IPS-15b (cell line): ENCODE data around the gene HOMER2.
"Not testable (repeated sequence)": the region's sequence is repeated elsewhere in the genome, so short reads cannot be mapped to it uniquely, and the experiment has no call there.

Experiments used
- H3K27me3 ChIP-seq: one replicate; pipeline ENCODE4 v1.6.1; 2013; ENCODE audit warnings: low read length; ENCODE audit not compliant: control insufficient read depth, insufficient read depth
- H3K36me3 ChIP-seq: one replicate; pipeline ENCODE4 v1.6.1; 2013; ENCODE audit warnings: low read length; ENCODE audit not compliant: control insufficient read depth, insufficient read depth
- H3K4me1 ChIP-seq: one replicate; pipeline ENCODE4 v1.6.1; 2013; ENCODE audit warnings: mild to moderate bottlenecking, low read length; ENCODE audit not compliant: control insufficient read depth, insufficient read depth
- H3K4me3 ChIP-seq: one replicate; pipeline ENCODE4 v1.5.1; 2013; ENCODE audit warnings: low read depth, low read length
- H3K9ac ChIP-seq: one replicate; pipeline ENCODE4 v1.6.1; 2013; ENCODE audit warnings: low read depth, mild to moderate bottlenecking, low read length
- H3K9me3 ChIP-seq: one replicate; pipeline ENCODE4 v1.6.1; 2013; ENCODE audit warnings: mild to moderate bottlenecking, low read length; ENCODE audit not compliant: control insufficient read depth, insufficient read depth

HOMER2 gene

GRCh38 chr15:82943176-82943575 is 9.3 kb downstream of the HOMER2 start:
- Histone ChIP-seq H3K36me3 (no peaks in the 10 kb centered on the region), H3K9me3 (no peaks in the 10 kb centered on the region), H3K4me1 (no peaks in the 10 kb centered on the region), H3K27me3 (no peaks in the 10 kb centered on the region), H3K4me3 (no peak overlapping the region), H3K9ac (no peak overlapping the region)

DNA sequence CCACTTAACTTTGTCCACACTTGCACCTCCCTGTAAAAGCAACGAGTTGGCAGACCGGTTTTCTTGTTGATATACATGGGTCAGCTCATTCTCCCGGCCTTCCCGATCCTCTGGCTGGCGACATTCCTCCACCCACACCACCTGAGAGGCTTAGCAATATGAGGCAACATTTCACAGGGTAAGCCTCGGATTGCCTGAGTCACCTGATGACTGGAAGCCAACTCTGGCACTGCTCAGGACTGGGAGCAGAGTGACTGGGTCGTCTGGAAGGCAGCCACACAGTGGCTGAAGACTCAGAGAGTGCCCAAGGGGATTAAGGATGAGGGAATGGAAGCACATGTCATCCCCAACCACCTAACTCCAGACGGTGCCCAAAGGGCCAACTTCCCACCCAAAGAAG is 9.8 kb downstream of the HOMER2 start:
- no peaks in the 10 kb centered on the region for H3K4me1 ChIP-seq
- H3K9me3 ChIP-seq: no peaks in the 10 kb centered on the region
- H3K27me3 ChIP-seq: no peaks in the 10 kb centered on the region
- no peaks in the 10 kb centered on the region for H3K36me3 ChIP-seq
- no peak overlapping the region for H3K4me3 ChIP-seq
- no peak overlapping the region for H3K9ac ChIP-seq

DNA sequence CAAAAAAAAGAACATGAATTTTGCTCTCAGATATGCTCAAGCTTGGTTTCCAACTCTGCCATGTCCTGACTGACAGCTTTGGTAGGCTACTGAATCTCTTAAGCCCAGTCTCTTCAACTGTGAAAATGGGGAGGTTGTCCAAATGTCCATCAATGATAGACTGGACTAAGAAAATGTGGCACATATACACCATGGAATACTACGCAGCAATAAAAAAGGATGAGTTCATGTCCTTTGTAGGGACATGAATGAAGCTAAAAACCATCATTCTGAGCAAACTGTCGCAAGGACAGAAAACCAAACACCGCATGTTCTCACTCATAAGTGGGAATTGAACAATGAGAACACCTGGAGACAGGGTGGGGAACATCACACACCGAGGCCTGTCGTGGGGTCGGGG is 12.8 kb downstream of the HOMER2 start:
- H3K9me3 ChIP-seq, H3K27me3 ChIP-seq, H3K36me3 ChIP-seq, H3K4me3 ChIP-seq, H3K4me1 ChIP-seq, H3K9ac ChIP-seq: not testable (repeated sequence)

DNA sequence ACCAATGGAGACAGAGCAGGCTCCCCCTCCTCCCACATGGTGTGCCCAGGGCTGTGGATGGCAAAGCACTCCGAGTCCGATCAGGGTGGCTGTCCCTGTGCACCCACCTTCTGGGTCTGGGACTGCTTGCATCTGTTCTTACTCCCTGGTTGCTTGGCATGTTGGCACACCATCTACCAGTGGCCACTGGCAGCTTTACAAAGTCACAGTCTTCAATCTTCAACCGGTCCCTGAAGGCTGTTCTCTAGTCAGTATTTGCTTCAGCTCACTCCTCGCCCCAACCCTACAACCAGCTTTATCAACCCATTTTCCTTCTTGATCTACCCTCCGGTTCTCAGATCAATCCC is 14.8 kb downstream of the HOMER2 start:
- Histone ChIP-seq H3K9me3 (no peaks in the 10 kb centered on the region), H3K36me3 (no peaks in the 10 kb centered on the region), H3K27me3 (no peaks in the 10 kb centered on the region), H3K4me3 (no peak overlapping the region), H3K4me1 (no peaks in the 10 kb centered on the region), H3K9ac (no peak overlapping the region)

DNA sequence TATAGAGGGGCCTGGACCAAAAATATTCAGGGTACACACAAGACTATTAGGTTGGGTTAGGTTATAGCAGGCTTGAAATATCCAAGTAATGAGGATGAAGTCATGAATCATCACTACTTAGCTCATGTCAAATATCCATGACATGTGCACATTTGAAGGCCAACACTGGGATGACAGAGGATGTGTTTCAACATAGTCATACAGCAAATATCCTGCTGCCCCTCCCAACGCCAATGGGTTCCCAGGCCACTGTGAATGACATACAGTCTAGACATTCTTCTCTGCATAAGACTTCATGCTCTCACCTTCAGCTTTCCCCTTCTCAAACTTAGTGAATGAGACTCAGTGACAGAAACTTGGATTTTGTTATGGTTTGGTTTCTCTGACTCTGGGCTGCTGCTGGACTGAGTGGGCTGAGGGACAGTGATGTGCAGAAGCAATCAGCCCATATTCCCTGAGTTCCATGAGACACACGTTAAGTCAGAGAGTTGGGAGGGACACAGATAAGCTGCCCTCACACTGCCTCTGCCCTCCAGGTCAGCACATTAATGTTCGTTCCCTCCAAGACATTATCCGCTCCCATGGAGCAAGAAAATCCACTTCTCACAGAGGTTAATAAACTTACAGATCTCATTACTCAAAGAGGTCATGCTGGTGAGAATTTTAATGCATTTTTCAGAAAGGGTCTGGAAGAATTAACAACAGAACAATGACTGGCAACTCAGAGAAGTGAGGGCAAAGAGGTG is 15.4 kb downstream of the HOMER2 start:
- Histone ChIP-seq H3K9ac (no peak overlapping the region), H3K4me1 (no peaks in the 10 kb centered on the region), H3K9me3 (no peaks in the 10 kb centered on the region), H3K4me3 (no peak overlapping the region), H3K27me3 (no peaks in the 10 kb centered on the region), H3K36me3 (peaks cover 2% of the 10 kb centered on the region)

- H3K27me3 ChIP-seq: no peaks in the 10 kb centered on the region
- peaks cover 2% of the 10 kb centered on the region for H3K4me1 ChIP-seq
- no peak overlapping the region for H3K9ac ChIP-seq
- H3K4me3 ChIP-seq: no peak overlapping the region
- H3K36me3 ChIP-seq: peaks cover 2% of the 10 kb centered on the region
- H3K9me3 ChIP-seq: no peaks in the 10 kb centered on the region
Observed at GRCh38 chr15:82935382-82935781, 17.1 kb downstream of the HOMER2 start.

DNA sequence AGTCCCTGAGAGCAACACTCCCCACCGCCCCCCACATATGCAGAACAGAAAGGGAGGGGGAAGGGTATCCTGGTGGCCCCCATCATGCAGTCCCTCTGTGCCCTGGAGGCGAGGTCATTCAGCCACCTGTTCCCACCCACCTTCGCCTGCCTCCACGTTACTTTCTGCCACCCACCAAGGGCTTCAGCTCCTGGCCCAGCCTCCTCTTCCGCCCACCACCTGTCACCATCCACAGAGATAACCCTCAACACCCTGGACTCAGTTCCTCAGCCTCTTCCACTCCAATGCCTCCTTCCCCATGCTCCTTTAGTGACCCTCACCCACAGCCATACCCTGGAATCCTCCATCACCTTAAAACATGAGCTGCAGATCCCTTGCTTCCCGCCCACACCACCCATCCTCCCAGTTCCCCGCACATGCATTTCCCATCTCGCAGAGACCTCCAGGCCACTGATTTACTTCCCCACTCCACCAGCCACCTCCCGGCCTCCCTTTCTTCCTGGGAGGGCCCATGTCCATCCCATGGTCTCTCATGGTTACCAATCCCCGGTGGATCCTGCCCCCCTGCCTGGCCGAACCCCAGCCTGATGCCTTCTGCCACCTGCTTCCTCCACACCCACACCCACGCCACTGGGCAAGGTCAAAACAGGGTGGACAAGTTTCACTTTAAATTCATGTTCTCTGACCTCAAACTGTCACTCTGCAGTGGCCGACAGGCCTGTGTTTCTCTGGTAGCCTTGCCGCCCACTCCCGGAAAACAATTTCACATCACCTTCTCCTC is 18.2 kb downstream of the HOMER2 start:
- Histone ChIP-seq H3K9me3 (no peaks in the 10 kb centered on the region), H3K4me3 (no peak overlapping the region), H3K9ac (no peak overlapping the region), H3K36me3 (peaks cover 2% of the 10 kb centered on the region), H3K27me3 (no peaks in the 10 kb centered on the region), H3K4me1 (peaks cover 2% of the 10 kb centered on the region)

- Histone ChIP-seq H3K27me3 (no peaks in the 10 kb centered on the region), H3K4me3 (no peak overlapping the region), H3K4me1 (peaks cover 2% of the 10 kb centered on the region), H3K9me3 (no peaks in the 10 kb centered on the region), H3K9ac (no peak overlapping the region), H3K36me3 (peaks cover 2% of the 10 kb centered on the region)
Observed at GRCh38 chr15:82933576-82933975, 18.9 kb downstream of the HOMER2 start.

GRCh38 chr15:82931221-82931620 is 21.3 kb downstream of the HOMER2 start:
- no peaks in the 10 kb centered on the region for H3K27me3 ChIP-seq
- no peaks in the 10 kb centered on the region for H3K9me3 ChIP-seq
- H3K36me3 ChIP-seq: peaks cover 2% of the 10 kb centered on the region
- no peak overlapping the region for H3K4me3 ChIP-seq
- H3K9ac ChIP-seq: no peak overlapping the region
- peaks cover 2% of the 10 kb centered on the region for H3K4me1 ChIP-seq

DNA sequence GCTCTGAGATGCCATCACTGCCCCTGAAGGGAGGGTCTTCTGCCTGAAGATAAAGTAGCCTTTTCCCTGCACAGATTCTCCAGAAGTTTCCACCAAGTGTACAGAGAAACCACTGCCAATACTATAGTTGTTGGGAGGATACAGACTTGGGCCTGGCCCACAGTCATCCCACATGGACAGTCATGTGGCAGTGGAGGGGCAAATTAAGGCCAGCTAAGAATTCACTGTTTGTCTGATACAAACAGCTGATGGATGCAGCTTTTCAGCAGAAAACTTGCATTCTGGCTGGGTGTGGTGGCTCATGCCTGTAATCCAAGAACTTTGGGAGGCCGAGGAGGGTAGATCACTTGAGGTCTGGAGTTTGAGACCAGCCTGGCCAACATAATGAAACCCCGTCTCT is 22.1 kb downstream of the HOMER2 start:
- Histone ChIP-seq H3K4me1 (peaks cover 2% of the 10 kb centered on the region), H3K9ac (no peak overlapping the region), H3K36me3 (peaks cover 2% of the 10 kb centered on the region), H3K27me3 (no peaks in the 10 kb centered on the region), H3K9me3 (no peaks in the 10 kb centered on the region), H3K4me3 (no peak overlapping the region)

DNA sequence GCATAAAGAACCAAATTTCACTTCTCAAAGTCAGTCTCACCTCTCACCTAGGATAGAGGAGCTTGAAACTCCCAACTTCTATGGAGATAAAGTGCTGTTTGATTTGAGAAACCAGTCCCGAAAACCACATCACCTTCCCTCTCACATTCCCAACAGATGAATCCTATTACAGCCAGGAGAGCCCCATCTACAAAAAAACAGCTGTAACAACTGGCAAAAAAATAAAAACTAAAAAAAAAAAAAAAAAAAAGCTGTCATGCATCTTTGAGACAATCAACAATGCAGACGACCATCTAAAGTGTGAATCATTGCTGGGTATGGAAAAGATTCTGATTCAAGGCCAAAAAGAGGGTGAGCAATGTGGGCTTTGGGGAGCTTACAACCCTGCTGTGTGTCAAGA is 23.8 kb downstream of the HOMER2 start:
- no peaks in the 10 kb centered on the region for H3K9me3 ChIP-seq
- no peak overlapping the region for H3K9ac ChIP-seq
- H3K4me3 ChIP-seq: no peak overlapping the region
- no peaks in the 10 kb centered on the region for H3K27me3 ChIP-seq
- H3K4me1 ChIP-seq: peaks cover 2% of the 10 kb centered on the region
- peaks cover 2% of the 10 kb centered on the region for H3K36me3 ChIP-seq

DNA sequence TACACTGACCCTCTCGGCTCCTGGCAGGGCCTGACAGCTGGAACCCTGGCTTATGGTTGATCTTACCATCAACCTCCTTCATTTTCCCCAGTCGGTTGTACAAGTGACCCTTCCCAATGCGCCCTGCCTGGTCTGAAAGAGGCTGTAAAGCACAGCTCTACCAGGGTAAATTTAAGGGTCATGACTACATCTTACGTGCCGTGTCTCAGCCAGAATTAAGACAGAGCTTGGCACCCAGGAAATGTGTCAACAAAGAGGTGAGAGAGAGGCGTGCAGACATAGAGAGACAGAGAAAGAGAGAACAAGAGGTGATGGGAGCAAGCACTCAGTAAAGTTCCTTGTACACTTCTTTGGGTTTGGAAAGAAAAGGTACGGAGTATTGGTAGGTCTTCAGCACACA is 28.8 kb downstream of the HOMER2 start:
- Histone ChIP-seq H3K27me3 (no peaks in the 10 kb centered on the region), H3K9me3 (no peaks in the 10 kb centered on the region), H3K4me3 (no peak overlapping the region), H3K36me3 (no peaks in the 10 kb centered on the region), H3K9ac (no peak overlapping the region), H3K4me1 (no peaks in the 10 kb centered on the region)
